ENCODE measurements around the gene RSKR.
"Not testable (repeated sequence)": the region's sequence is repeated elsewhere in the genome, so short reads cannot be mapped to it uniquely, and the experiment has no call there.

RSKR gene

GRCh38 chr17:28613931-28614381 lies at the start of gene RSKR:
Gene RSKR (minus strand): TSS chr17:28614185. CDS start chr17:28614161, 24 bp downstream.
- peak; percentile 8 for DNase-seq (ENCODE audit: low read depth)

- no peak for DNase-seq (ENCODE audit: low read depth)
These were observed 49.7 kb upstream of the RSKR start for GRCh38 chr17:28663723-28664122.

GRCh38 chr17:28662527-28662829 lies 48.5 kb upstream of the RSKR start:
- no peak for DNase-seq (ENCODE audit: low read depth)

- DNase-seq (ENCODE audit: low read depth): peak; percentile 74
These were observed 47.9 kb upstream of the RSKR start, which contains the start of the genes SDF2 and SUPT6H for GRCh38 chr17:28661635-28662526. Gene SDF2 (minus strand): TSS chr17:28661906. CDS start chr17:28661876, 30 bp downstream. Gene SUPT6H (plus strand): TSS chr17:28662205. CDS start chr17:28673402, 11,197 bp downstream.

GRCh38 chr17:28659497-28659881 lies 45.5 kb upstream of the RSKR start:
- DNase-seq (ENCODE audit: low read depth): not testable (repeated sequence)

GRCh38 chr17:28658766-28659496 lies 44.9 kb upstream of the RSKR start:
- DNase-seq (ENCODE audit: low read depth): not testable (repeated sequence)

GRCh38 chr17:28658342-28658741 lies 44.4 kb upstream of the RSKR start:
- DNase-seq (ENCODE audit: low read depth): not testable (repeated sequence)

- DNase-seq (ENCODE audit: low read depth): peak; percentile 12
These were observed 43.8 kb upstream of the RSKR start for GRCh38 chr17:28657756-28658155.

- no peak for DNase-seq (ENCODE audit: low read depth)
These were observed 41.2 kb upstream of the RSKR start for GRCh38 chr17:28655160-28655559.

GRCh38 chr17:28648698-28649097 lies 34.7 kb upstream of the RSKR start:
- no peak for DNase-seq (ENCODE audit: low read depth)

- peak; percentile 70 for DNase-seq (ENCODE audit: low read depth)
These were observed 32.2 kb upstream of the RSKR start for GRCh38 chr17:28646039-28646754.

- no peak for DNase-seq (ENCODE audit: low read depth)
These were observed 31.6 kb upstream of the RSKR start for GRCh38 chr17:28645576-28645939.

- peak; percentile 90 for DNase-seq (ENCODE audit: low read depth)
These were observed 31.0 kb upstream of the RSKR start, which contains the start of gene BLTP2 for GRCh38 chr17:28644787-28645575. Gene BLTP2 (minus strand): TSS chr17:28645158. CDS start chr17:28645056, 102 bp downstream.

- DNase-seq (ENCODE audit: low read depth): peak; percentile 26
These were observed 30.2 kb upstream of the RSKR start for GRCh38 chr17:28643983-28644786.

GRCh38 chr17:28641579-28641978 lies 27.6 kb upstream of the RSKR start:
- no peak for DNase-seq (ENCODE audit: low read depth)

- DNase-seq (ENCODE audit: low read depth): no peak
These were observed 21.5 kb upstream of the RSKR start for GRCh38 chr17:28635506-28635905.

- no peak for DNase-seq (ENCODE audit: low read depth)
These were observed 20.4 kb upstream of the RSKR start for GRCh38 chr17:28634206-28634865.

- no peak for DNase-seq (ENCODE audit: low read depth)
These were observed 12.8 kb upstream of the RSKR start for GRCh38 chr17:28626818-28627217.

GRCh38 chr17:28624148-28624547 lies 10.2 kb upstream of the RSKR start:
- no peak for DNase-seq (ENCODE audit: low read depth)

GRCh38 chr17:28623696-28624095 lies 9.7 kb upstream of the RSKR start:
- no peak for DNase-seq (ENCODE audit: low read depth)

Data from amniotic epithelial cell (primary cell).